Liver (tissue), 9 donors: ENCODE measurements around the gene ETF1. TPM values are rescaled to one million over a fixed set of nuclear protein-coding genes. Genes with fewer than 3 reads are reported as not detected.

Experiments
- DNase-seq: peaks from one replicate; pipeline ENCODE4 v3.0.0-alpha.2; 2017; ENCODE audit warnings: low spot score
- H3K27ac ChIP-seq, 2 donors: one replicate each; pipeline ENCODE4 v1.7.0; 2013; ENCODE audit warnings: inconsistent platforms in 2 of 2, low read length in 2 of 2, control low read depth in 1 of 2, low read depth in 1 of 2, mild to moderate bottlenecking in 1 of 2
- H3K27me3 ChIP-seq, 4 donors: one replicate each; pipeline versions ENCODE4 v1.6.1 to v1.7.0; 2013; ENCODE audit warnings: low read length in 3 of 4, inconsistent platforms in 1 of 4, mild to moderate bottlenecking in 1 of 4, moderate library complexity in 1 of 4; ENCODE audit not compliant: control insufficient read depth in 4 of 4, insufficient read depth in 4 of 4
- H3K36me3 ChIP-seq, 4 donors: one replicate each; pipeline versions ENCODE4 v1.6.1 to v1.7.0; 2013; ENCODE audit warnings: low read length in 3 of 4, mild to moderate bottlenecking in 3 of 4, low read depth in 1 of 4, moderate library complexity in 1 of 4; ENCODE audit not compliant: control insufficient read depth in 4 of 4, insufficient read depth in 3 of 4
- H3K4me1 ChIP-seq, 4 donors: one replicate each; pipeline versions ENCODE4 v1.6.1 to v1.7.0; 2013; ENCODE audit warnings: low read length in 3 of 4, mild to moderate bottlenecking in 3 of 4, moderate library complexity in 1 of 4; ENCODE audit not compliant: control insufficient read depth in 4 of 4, insufficient read depth in 4 of 4
- H3K4me3 ChIP-seq, 3 donors: one replicate each; pipeline versions ENCODE4 v1.6.1 to v1.7.0; 2013; ENCODE audit warnings: low read length in 3 of 3, control low read depth in 1 of 3, low read depth in 1 of 3, mild to moderate bottlenecking in 1 of 3
- H3K9ac ChIP-seq, 2 donors: one replicate each; pipeline ENCODE4 v1.7.0; 2013; ENCODE audit warnings: low read length in 2 of 2, mild to moderate bottlenecking in 2 of 2, moderate library complexity in 2 of 2, control low read depth in 1 of 2, low read depth in 1 of 2
- H3K9me3 ChIP-seq, 4 donors: one replicate each; pipeline versions ENCODE4 v1.6.1 to v1.7.0; 2013; ENCODE audit warnings: low read length in 3 of 4; ENCODE audit not compliant: control insufficient read depth in 4 of 4
- ATF3 ChIP-seq: IDR thresholded peaks from 2 replicates; pipeline ENCODE4 v1.6.1; 2016; ENCODE audit warnings: antibody characterized with exemption
- FOXA1 ChIP-seq: IDR thresholded peaks from 2 replicates; pipeline ENCODE4 v1.6.1; 2016; ENCODE audit warnings: antibody characterized with exemption
- FOXA2 ChIP-seq: IDR thresholded peaks from 2 replicates; pipeline ENCODE4 v1.6.1; 2016; ENCODE audit warnings: antibody characterized with exemption
- GABPA ChIP-seq, 2 donors: IDR thresholded peaks in 1 of 2; conservative IDR thresholded peaks in 1 of 2; 2 replicates each; pipeline ENCODE4 v1.6.1; 2016; ENCODE audit warnings: antibody characterized with exemption in 2 of 2, mild to moderate bottlenecking in 1 of 2, moderate library complexity in 1 of 2
- HNF4A ChIP-seq, 2 donors: conservative IDR thresholded peaks; 2 replicates each; pipeline ENCODE4 v1.6.1; 2016; ENCODE audit warnings: antibody characterized with exemption in 2 of 2, mild to moderate bottlenecking in 2 of 2
- JUND ChIP-seq, 2 donors: IDR thresholded peaks; 2 replicates each; pipeline ENCODE4 v1.6.1; 2016; ENCODE audit warnings: antibody characterized with exemption in 2 of 2
- NR2F2 ChIP-seq: IDR thresholded peaks from 2 replicates; pipeline ENCODE4 v1.6.1; 2016; ENCODE audit warnings: antibody characterized with exemption
- RAD21 ChIP-seq, 2 donors: IDR thresholded peaks; 2 replicates each; pipeline ENCODE4 v1.6.1; 2016; ENCODE audit warnings: antibody characterized with exemption in 2 of 2, mild to moderate bottlenecking in 2 of 2
- REST ChIP-seq: IDR thresholded peaks from 2 replicates; pipeline ENCODE4 v1.6.1; 2016; ENCODE audit warnings: antibody characterized with exemption, mild to moderate bottlenecking
- RXRA ChIP-seq, 2 donors: IDR thresholded peaks; 2 replicates each; pipeline ENCODE4 v1.6.1; 2017 to 2018; ENCODE audit warnings: antibody characterized with exemption in 2 of 2, mild to moderate bottlenecking in 1 of 2
- ZBTB33 ChIP-seq: IDR thresholded peaks from 2 replicates; pipeline ENCODE4 v1.6.1; 2016; ENCODE audit warnings: antibody characterized with exemption
- WGBS: extraction: QIAGEN DNeasy Blood & Tissue Kit; methylation state at CpG from one replicate; pipeline ENCODE4 v1.1.7; 2013; 5-methylcytosine and 5-hydroxymethylcytosine counted together
- polyA plus RNA-seq, 2 donors: library from polyadenylated mRNA; stranded (reverse) in 1 of 2; unstranded in 1 of 2; fragments of 200-250 nt in 1 of 2; fragments of >200 nt in 1 of 2; fragmentation: Nextera tagmentation in 1 of 2; extraction: Ambion mirVana in 1 of 2; gene quantifications; one replicate each; pipeline versions ENCODE4 v1.2.1 to v1.2.3, GENCODE V29; 2013 to 2015
- total RNA-seq, 2 donors: library from RNA; depleted of rRNA; stranded (reverse); fragments of >200 nt; gene quantifications; one replicate each; pipeline ENCODE4 v1.2.3, GENCODE V29; 2014
- donor health status: healthy.
- donor health status: healthy.
- donor health status: healthy.
- donor health status: healthy.
- donor health status: healthy.

The ETF1 gene
- total and polyA plus RNA-seq, 4 donors: 21.7 to 39.7 (median 31.1) TPM

GRCh38 chr5:138582959-138583358, 39.9 kb upstream of the ETF1 start:
- TF ChIP-seq GABPA (IDR thresholded peaks at IDR 0.05 in 1 of 2, conservative IDR thresholded peaks at IDR 0.05 in 1 of 2) (no peak), RXRA (IDR thresholded peaks at IDR 0.05) (no peak), JUND (IDR thresholded peaks at IDR 0.05) (no peak)
- Histone ChIP-seq H3K9ac (no peak overlapping the region), H3K27me3 (no peaks in the 10 kb centered on the region), H3K9me3 (no peaks in the 10 kb centered on the region), H3K4me1 (peaks cover 0 to 20% (median 11%) of the 10 kb centered on the region in 4 donors), H3K4me3 (no peak overlapping the region), H3K27ac (no peak overlapping the region), H3K36me3 (no peaks in the 10 kb centered on the region)
- WGBS: 91% methylated on average over 3 of the region's 3 CpGs
- no peak for DNase-seq

- Histone ChIP-seq H3K4me1 (peaks cover 0 to 23% (median 11%) of the 10 kb centered on the region in 4 donors), H3K9ac (no peak overlapping the region), H3K27me3 (no peaks in the 10 kb centered on the region), H3K9me3 (no peaks in the 10 kb centered on the region), H3K36me3 (no peaks in the 10 kb centered on the region), H3K4me3 (no peak overlapping the region), H3K27ac (no peak overlapping the region)
- TF ChIP-seq FOXA2 (no peak), ZBTB33 (no peak), REST (no peak)
- DNase-seq: no peak
Observed at GRCh38 chr5:138580777-138581176, 37.7 kb upstream of the ETF1 start.

GRCh38 chr5:138580001-138580400, 37.0 kb upstream of the ETF1 start:
- Histone ChIP-seq H3K9me3 (no peaks in the 10 kb centered on the region), H3K9ac (no peak overlapping the region), H3K4me1 (peaks cover 0 to 19% (median 11%) of the 10 kb centered on the region in 4 donors), H3K27me3 (no peaks in the 10 kb centered on the region), H3K36me3 (no peaks in the 10 kb centered on the region), H3K4me3 (no peak overlapping the region), H3K27ac (no peak overlapping the region)
- DNase-seq: no peak
- 96% methylated on average over 2 of the region's 2 CpGs for WGBS
- no peak for TF ChIP-seq REST
- no peak for TF ChIP-seq JUND (IDR thresholded peaks at IDR 0.05)
- TF ChIP-seq NR2F2: no peak
- TF ChIP-seq HNF4A (conservative IDR thresholded peaks at IDR 0.05): no peak
- TF ChIP-seq RAD21 (IDR thresholded peaks at IDR 0.05): no peak
- no peak for TF ChIP-seq ATF3
- no peak for TF ChIP-seq FOXA1
